Neuronal stem cell (in vitro differentiated cells): ENCODE data around the gene SLC35G6.
"Not testable (repeated sequence)": the region's sequence is repeated elsewhere in the genome, so short reads cannot be mapped to it uniquely, and the experiment has no call there.

ENCODE experiments used
- DNase-seq: peaks from one replicate; pipeline ENCODE4 v3.0.0-alpha.2; 2013; ENCODE audit warnings: low spot score
- H2AFZ ChIP-seq: one replicate; pipeline ENCODE4 v1.6.1; 2013; ENCODE audit warnings: mild to moderate bottlenecking, low read length, inconsistent platforms
- H2AK5ac ChIP-seq: 2 replicates; pipeline ENCODE4 v1.6.1; 2013; ENCODE audit warnings: low read depth, mild to moderate bottlenecking, inconsistent platforms, low read length, moderate library complexity, mixed read lengths
- H2BK120ac ChIP-seq: 2 replicates; pipeline ENCODE4 v1.6.1; 2013; ENCODE audit warnings: low read depth, mild to moderate bottlenecking, inconsistent platforms, low read length, moderate library complexity, mixed read lengths
- H2BK12ac ChIP-seq: one replicate; pipeline ENCODE4 v1.6.1; 2013; ENCODE audit warnings: low read length, inconsistent platforms
- H2BK15ac ChIP-seq: 2 replicates; pipeline ENCODE4 v1.6.1; 2013; ENCODE audit warnings: mild to moderate bottlenecking, low read length, inconsistent platforms, mixed read lengths
- H2BK5ac ChIP-seq: one replicate; pipeline ENCODE4 v1.6.1; 2013; ENCODE audit warnings: inconsistent platforms, mild to moderate bottlenecking, low read length, moderate library complexity
- H3K14ac ChIP-seq: one replicate; pipeline ENCODE4 v1.6.1; 2013; ENCODE audit warnings: low read length, inconsistent platforms
- H3K18ac ChIP-seq: 2 replicates; pipeline ENCODE4 v1.6.1; 2013; ENCODE audit warnings: low read length, inconsistent platforms
- H3K23ac ChIP-seq: 2 replicates; pipeline ENCODE4 v1.6.1; 2013; ENCODE audit warnings: low read depth, mild to moderate bottlenecking, mixed read lengths, low read length, inconsistent platforms; ENCODE audit not compliant: poor library complexity
- H3K27ac ChIP-seq: replicated peaks from 3 replicates; pipeline ENCODE4 v1.5.1; 2013; ENCODE audit warnings: low read length, inconsistent platforms
- H3K27me3 ChIP-seq, 3 experiments: 2 replicates each; pipeline ENCODE4 v1.6.1; 2013; ENCODE audit warnings: low read length in 3 of 3, mild to moderate bottlenecking in 2 of 3, inconsistent platforms in 1 of 3, low read depth in 1 of 3, mixed read lengths in 1 of 3, moderate library complexity in 1 of 3; ENCODE audit not compliant: control insufficient read depth in 3 of 3, insufficient read depth in 3 of 3
- H3K36me3 ChIP-seq, 2 donors: replicated peaks in 1 of 2; 2 replicates each; pipeline ENCODE4 v1.6.1; 2013; ENCODE audit warnings: low read length in 2 of 2; ENCODE audit not compliant: control insufficient read depth in 2 of 2, insufficient read depth in 2 of 2
- H3K4ac ChIP-seq: 2 replicates; pipeline ENCODE4 v1.6.1; 2013; ENCODE audit warnings: inconsistent platforms, mild to moderate bottlenecking, low read length, moderate library complexity
- H3K4me1 ChIP-seq, 2 donors: 1 replicate in 1 of 2; 2 replicates in 1 of 2; pipeline ENCODE4 v1.6.1; 2013; ENCODE audit warnings: low read length in 2 of 2, low read depth in 1 of 2; ENCODE audit not compliant: control insufficient read depth in 2 of 2, insufficient read depth in 1 of 2
- H3K4me2 ChIP-seq: one replicate; pipeline ENCODE4 v1.6.1; 2013; ENCODE audit warnings: mild to moderate bottlenecking, low read length, inconsistent platforms; ENCODE audit not compliant: insufficient read depth, poor library complexity, severe bottlenecking
- H3K4me3 ChIP-seq, 2 donors: 2 replicates each; pipeline ENCODE4 v1.5.1; 2013; ENCODE audit warnings: low read length in 2 of 2, mild to moderate bottlenecking in 2 of 2, inconsistent platforms in 1 of 2, moderate library complexity in 1 of 2
- H3K79me1 ChIP-seq: one replicate; pipeline ENCODE4 v1.6.1; 2013; ENCODE audit warnings: low read depth, mild to moderate bottlenecking, inconsistent platforms, low read length, moderate library complexity
- H3K9ac ChIP-seq: one replicate; pipeline ENCODE4 v1.6.1; 2013; ENCODE audit warnings: mild to moderate bottlenecking, low read depth, low read length, inconsistent platforms; ENCODE audit not compliant: poor library complexity
- H3K9me3 ChIP-seq, 2 donors: replicated peaks in 1 of 2; 2 replicates each; pipeline versions ENCODE3 to v1.6.1; 2013; ENCODE audit warnings: low read length in 2 of 2, mild to moderate bottlenecking in 2 of 2, inconsistent platforms in 1 of 2, low read depth in 1 of 2, mixed read lengths in 1 of 2, moderate library complexity in 1 of 2; ENCODE audit not compliant: control insufficient read depth in 2 of 2, insufficient read depth in 1 of 2
- H4K8ac ChIP-seq: one replicate; pipeline ENCODE4 v1.6.1; 2013; ENCODE audit warnings: low read depth, mild to moderate bottlenecking, inconsistent platforms, low read length, moderate library complexity
- H4K91ac ChIP-seq: one replicate; pipeline ENCODE4 v1.6.1; 2013; ENCODE audit warnings: low read length, low read depth, mild to moderate bottlenecking, inconsistent platforms; ENCODE audit not compliant: poor library complexity
- WGBS, 2 donors: extraction: QIAGEN DNeasy Blood & Tissue Kit; methylation state at CpG; one replicate each; pipeline ENCODE4 v1.1.7; 2013; ENCODE audit warnings: missing lambda C conversion rate in 2 of 2, mixed read lengths in 1 of 2; ENCODE audit not compliant: insufficient read length in 2 of 2, insufficient replicate concordance in 1 of 2; ENCODE audit errors: extremely low coverage in 2 of 2; 5-methylcytosine and 5-hydroxymethylcytosine counted together

SLC35G6 gene

GRCh38 chr17:7468290-7468689 lies 13.0 kb upstream of the SLC35G6 start:
- no peak for DNase-seq
- Histone ChIP-seq H3K18ac (no peak overlapping the region), H3K4ac (no peak overlapping the region), H3K9ac (no peak overlapping the region), H3K4me1 (peaks cover 4 to 7% of the 10 kb centered on the region in 2 donors), H3K27ac (no peak overlapping the region), H4K8ac (no peak overlapping the region), H3K9me3 (no peaks in the 10 kb centered on the region), H3K4me3 (no peak overlapping the region), H2BK15ac (no peak overlapping the region), H2AFZ (no peak overlapping the region), H3K23ac (no peak overlapping the region), H3K27me3 (no peaks in the 10 kb centered on the region), H2BK12ac (no peak overlapping the region), H3K14ac (no peak overlapping the region), H3K4me2 (no peak overlapping the region), H4K91ac (no peak overlapping the region), H2BK5ac (no peak overlapping the region), H3K79me1 (peaks cover 4% of the 10 kb centered on the region), H2AK5ac (no peak overlapping the region), H3K36me3 (peaks cover 5 to 21% of the 10 kb centered on the region in 2 donors), H2BK120ac (no peak overlapping the region)
- WGBS, 2 donors: no CpG with 5 or more reads among the region's 11 CpGs

GRCh38 chr17:7468804-7469389 lies 12.3 kb upstream of the SLC35G6 start:
- H3K79me1 ChIP-seq: peaks cover 4% of the 10 kb centered on the region
- no peak overlapping the region for H2AFZ ChIP-seq
- no peak overlapping the region for H2BK15ac ChIP-seq
- no peak overlapping the region for H3K27ac ChIP-seq
- no peak overlapping the region for H3K4ac ChIP-seq
- no peak overlapping the region for H3K4me2 ChIP-seq
- no peak overlapping the region for H2BK120ac ChIP-seq
- H2BK12ac ChIP-seq: no peak overlapping the region
- H3K18ac ChIP-seq: no peak overlapping the region
- H3K4me3 ChIP-seq: no peak overlapping the region
- H3K27me3 ChIP-seq: no peaks in the 10 kb centered on the region
- no peak overlapping the region for H3K9ac ChIP-seq
- H3K23ac ChIP-seq: no peak overlapping the region
- no peak for DNase-seq
- H3K36me3 ChIP-seq: peaks cover 3 to 15% of the 10 kb centered on the region in 2 donors
- no peak overlapping the region for H4K8ac ChIP-seq
- no peak overlapping the region for H4K91ac ChIP-seq
- no peak overlapping the region for H3K14ac ChIP-seq
- no peaks in the 10 kb centered on the region for H3K9me3 ChIP-seq
- no peak overlapping the region for H2BK5ac ChIP-seq
- no CpG with 5 or more reads among the region's 12 CpGs for WGBS, 2 donors
- H3K4me1 ChIP-seq: peaks cover 4 to 7% of the 10 kb centered on the region in 2 donors
- H2AK5ac ChIP-seq: no peak overlapping the region

GRCh38 chr17:7469843-7470242 lies 11.4 kb upstream of the SLC35G6 start:
- WGBS, 2 donors: no CpG with 5 or more reads among the region's 12 CpGs
- not testable (repeated sequence) for H2BK120ac ChIP-seq, H2AK5ac ChIP-seq

GRCh38 chr17:7470457-7470973 lies 10.7 kb upstream of the SLC35G6 start:
- not testable (repeated sequence) for DNase-seq, H3K4me3 ChIP-seq, H2BK15ac ChIP-seq, H3K4ac ChIP-seq, H2AFZ ChIP-seq, H3K9ac ChIP-seq, H4K91ac ChIP-seq, H3K27me3 ChIP-seq, H3K4me2 ChIP-seq, H3K4me1 ChIP-seq, H3K18ac ChIP-seq, H3K23ac ChIP-seq, H2BK5ac ChIP-seq, H3K9me3 ChIP-seq, H2BK12ac ChIP-seq, H3K79me1 ChIP-seq, H2BK120ac ChIP-seq, H4K8ac ChIP-seq, H3K27ac ChIP-seq, H3K14ac ChIP-seq, H2AK5ac ChIP-seq
- no CpG with 5 or more reads among the region's 8 CpGs for WGBS, 2 donors
- peaks cover 2 to 11% of the 10 kb centered on the region in 2 donors for H3K36me3 ChIP-seq

More at GRCh38 chr17:7469843-7470242, 11.4 kb upstream of the SLC35G6 start:
- H2BK15ac ChIP-seq, H3K79me1 ChIP-seq, H2BK5ac ChIP-seq, H3K27me3 ChIP-seq, H3K9me3 ChIP-seq, H3K23ac ChIP-seq, H3K4me3 ChIP-seq, H3K14ac ChIP-seq, H3K18ac ChIP-seq, H4K8ac ChIP-seq, H3K4me2 ChIP-seq, DNase-seq, H3K27ac ChIP-seq, H3K4ac ChIP-seq, H2BK12ac ChIP-seq, H3K4me1 ChIP-seq, H2AFZ ChIP-seq, H4K91ac ChIP-seq, H3K9ac ChIP-seq: not testable (repeated sequence)
- peaks cover 2 to 13% of the 10 kb centered on the region in 2 donors for H3K36me3 ChIP-seq
